Measurements from ENCODE around the gene TENM4. TPM values are rescaled to one million over a fixed set of nuclear protein-coding genes. Genes with fewer than 3 reads are reported as not detected.

TENM4 gene
- total and polyA plus RNA-seq, 2 of the 8 experiments (the other 6 are each of a cell fraction or from before 2014, with no cell fraction given): 3.5 to 7.2 TPM

DNA sequence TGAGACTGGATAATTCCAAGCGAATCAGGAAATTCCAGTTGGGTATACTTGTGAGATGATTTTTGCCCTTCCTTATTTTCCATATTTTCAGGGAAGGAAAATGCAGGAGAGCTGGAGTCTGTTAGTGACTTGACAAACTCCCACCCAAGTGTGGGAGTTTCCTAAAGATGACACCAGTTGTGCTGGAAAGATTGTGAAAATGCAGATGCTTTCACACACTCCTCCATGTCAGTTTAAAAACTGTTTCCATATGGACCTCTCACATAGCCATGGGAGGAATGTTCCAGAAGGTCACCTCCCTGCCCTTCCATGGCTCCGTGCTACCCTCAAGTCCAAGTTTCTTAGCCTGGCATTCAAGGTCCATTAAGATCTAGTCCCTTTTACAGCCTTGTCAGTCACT is 515.4 kb downstream of the TENM4 start:
- no peak overlapping the region for H4K5ac ChIP-seq (ENCODE audit: insufficient read length, low read depth, low read length)
- H2BK12ac ChIP-seq (ENCODE audit: low read depth, low read length): no peak overlapping the region
- H3K4ac ChIP-seq (replicated peaks; ENCODE audit: insufficient read length, low read depth, low read length): no peak overlapping the region
- H3K36me3 ChIP-seq (ENCODE audit: control insufficient read depth in 2 of 4, insufficient read depth in 4 of 4, low read length in 3 of 4): no peaks in the 10 kb centered on the region
- H2BK15ac ChIP-seq (ENCODE audit: low read length): no peak overlapping the region
- 87% methylated on average over 2 of the region's 2 CpGs; no CpG with 5 or more reads in 1 of the 2 experiments for WGBS, 2 experiments (ENCODE audit: extremely low coverage in 1 of 2, insufficient coverage in 1 of 2, insufficient read length in 1 of 2, insufficient replicate concordance in 2 of 2, low coverage in 1 of 2, low lambda C conversion rate in 2 of 2, missing lambda C conversion rate in 1 of 2)
- no peaks in the 10 kb centered on the region for H3K23me2 ChIP-seq (ENCODE audit: low read depth, low read length)
- H3K18ac ChIP-seq (ENCODE audit: extremely low read depth, low read length): no peak overlapping the region
- no peak overlapping the region for H3K56ac ChIP-seq (replicated peaks; ENCODE audit: insufficient read length, low read depth, low read length)
- no peak overlapping the region for H3K14ac ChIP-seq (ENCODE audit: insufficient read length)
- no peak overlapping the region for H2BK120ac ChIP-seq (replicated peaks; ENCODE audit: low read depth, low read length)
- H3K9me3 ChIP-seq (ENCODE audit: insufficient read depth in 2 of 2, low read depth in 1 of 2, low read length in 1 of 2): no peaks in the 10 kb centered on the region
- H3K27me3 ChIP-seq (replicated peaks in 1 of 4; ENCODE audit: control insufficient read depth in 3 of 4, extremely low read depth in 1 of 4, insufficient read depth in 3 of 4, low read length in 3 of 4): peaks cover 15 to 32% (median 30%) of the 10 kb centered on the region in 4 experiments
- ChIA-PET CTCF (ENCODE audit: partially characterized antibody) (interaction anchor here (0.9 to 1.2 kb wide), 2 partner anchors 10 to 133 kb away, joined by 3 to 4 read pairs; no protein-coding TSS in a partner anchor), POLR2A (ENCODE audit: partially characterized antibody) (no interaction called here)
- no peak overlapping the region for H2AFZ ChIP-seq (ENCODE audit: low read length)
- H2BK20ac ChIP-seq (ENCODE audit: low read length): no peak overlapping the region
- H3K79me2 ChIP-seq (ENCODE audit: control insufficient read depth in 1 of 2, insufficient read depth in 2 of 2, low read length in 2 of 2): no peaks in the 10 kb centered on the region
- no peaks in the 10 kb centered on the region for H3K79me1 ChIP-seq (ENCODE audit: low read depth, low read length)
- no peak overlapping the region for H3K27ac ChIP-seq (ENCODE audit: low read depth, low read length)
- peaks cover 2 to 6% of the 10 kb centered on the region in 2 experiments for H4K20me1 ChIP-seq (replicated peaks in 1 of 2; ENCODE audit: control insufficient read depth in 1 of 2, insufficient read depth in 2 of 2, low read length in 2 of 2)
- FAIRE-seq (no peak), DNase-seq (ENCODE audit: low read depth in 1 of 2, low spot score in 2 of 2) (no peak)
- H3K4me2 ChIP-seq (ENCODE audit: insufficient read depth in 1 of 2, low read depth in 2 of 2, low read length in 2 of 2): no peak overlapping the region
- H3K9ac ChIP-seq (replicated peaks in 1 of 4; ENCODE audit: extremely low read depth in 1 of 4, low read depth in 3 of 4, low read length in 3 of 4): no peak overlapping the region
- no peak overlapping the region for H2AK5ac ChIP-seq (ENCODE audit: low read depth, low read length)
- H4K91ac ChIP-seq (replicated peaks; ENCODE audit: insufficient read length, low read length): no peak overlapping the region
- H3K4me1 ChIP-seq (replicated peaks in 1 of 4; ENCODE audit: control insufficient read depth in 3 of 4, insufficient read depth in 4 of 4, low read length in 3 of 4): peaks cover 8 to 15% (median 15%) of the 10 kb centered on the region in 4 experiments; a peak in 6 of 7 replicates
- no peak overlapping the region for H2BK5ac ChIP-seq (ENCODE audit: low read depth, low read length)
- H4K8ac ChIP-seq (ENCODE audit: extremely low read depth, insufficient read depth, low read length): no peak overlapping the region
- no peak overlapping the region for H3K23ac ChIP-seq (ENCODE audit: insufficient read length)
- TF ChIP-seq TAF7 (optimal IDR thresholded peaks at IDR 0.05; ENCODE audit: borderline replicate concordance, low read depth, low read length) (no peak), HDAC2 (IDR thresholded peaks at IDR 0.05; ENCODE audit: borderline replicate concordance in 1 of 2, low read depth in 2 of 2, low read length in 2 of 2) (no peak), YY1 (IDR thresholded peaks at IDR 0.05; ENCODE audit: low read depth, low read length) (no peak), HDAC6 (IDR thresholded peaks at IDR 0.05; ENCODE audit: low read depth, low read length) (no peak), FOSL1 (IDR thresholded peaks at IDR 0.05; ENCODE audit: insufficient read depth, low read depth, low read length) (no peak), CHD2 (IDR thresholded peaks at IDR 0.05; ENCODE audit: low read length) (no peak), CBX8 (IDR thresholded peaks at IDR 0.05; ENCODE audit: borderline replicate concordance, low read depth, low read length) (no peak), NANOG (IDR thresholded peaks at IDR 0.05; ENCODE audit: insufficient read depth, low read depth, low read length, poor library complexity, severe bottlenecking) (no peak), POU5F1 (IDR thresholded peaks at IDR 0.05; ENCODE audit: low read depth, low read length) (no peak), CHD1 (IDR thresholded peaks at IDR 0.05; ENCODE audit: low read depth, low read length) (no peak), SIX5 (IDR thresholded peaks at IDR 0.05; ENCODE audit: low read depth, low read length) (no peak)
- TF ChIP-seq, protein P1, sequence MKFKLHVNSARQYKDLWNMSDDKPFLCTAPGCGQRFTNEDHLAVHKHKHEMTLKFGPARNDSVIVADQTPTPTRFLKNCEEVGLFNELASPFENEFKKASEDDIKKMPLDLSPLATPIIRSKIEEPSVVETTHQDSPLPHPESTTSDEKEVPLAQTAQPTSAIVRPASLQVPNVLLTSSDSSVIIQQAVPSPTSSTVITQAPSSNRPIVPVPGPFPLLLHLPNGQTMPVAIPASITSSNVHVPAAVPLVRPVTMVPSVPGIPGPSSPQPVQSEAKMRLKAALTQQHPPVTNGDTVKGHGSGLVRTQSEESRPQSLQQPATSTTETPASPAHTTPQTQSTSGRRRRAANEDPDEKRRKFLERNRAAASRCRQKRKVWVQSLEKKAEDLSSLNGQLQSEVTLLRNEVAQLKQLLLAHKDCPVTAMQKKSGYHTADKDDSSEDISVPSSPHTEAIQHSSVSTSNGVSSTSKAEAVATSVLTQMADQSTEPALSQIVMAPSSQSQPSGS (IDR thresholded peaks at IDR 0.05; ENCODE audit: low read length): no peak
- no peak overlapping the region for H3K4me3 ChIP-seq (ENCODE audit: extremely low read depth in 1 of 4, insufficient read depth in 2 of 4, low read depth in 3 of 4, low read length in 4 of 4)
